Muscle of back (tissue), 11 donors: ENCODE results near the gene ATP6V1C2. TPM values are rescaled to one million over a fixed set of nuclear protein-coding genes. Genes with fewer than 3 reads are reported as not detected.
"Not testable (repeated sequence)": the region's sequence is repeated elsewhere in the genome, so short reads cannot be mapped to it uniquely, and the experiment has no call there.

Experiments
- DNase-seq, 3 donors: peaks; one replicate each; pipeline versions ENCODE4 v3.0.0 to v3.0.0-alpha.2; 2013
- polyA plus RNA-seq, 10 donors: library from polyadenylated mRNA; unstranded; fragments of 120-200 nt; gene quantifications; one replicate each; pipeline ENCODE4 v1.2.1, GENCODE V29; 2013; ENCODE audit not compliant: insufficient read length in 10 of 10

ATP6V1C2 gene
- polyA plus RNA-seq, 10 donors, result 1.1 to 5.7 (median 2.8) TPM

DNA sequence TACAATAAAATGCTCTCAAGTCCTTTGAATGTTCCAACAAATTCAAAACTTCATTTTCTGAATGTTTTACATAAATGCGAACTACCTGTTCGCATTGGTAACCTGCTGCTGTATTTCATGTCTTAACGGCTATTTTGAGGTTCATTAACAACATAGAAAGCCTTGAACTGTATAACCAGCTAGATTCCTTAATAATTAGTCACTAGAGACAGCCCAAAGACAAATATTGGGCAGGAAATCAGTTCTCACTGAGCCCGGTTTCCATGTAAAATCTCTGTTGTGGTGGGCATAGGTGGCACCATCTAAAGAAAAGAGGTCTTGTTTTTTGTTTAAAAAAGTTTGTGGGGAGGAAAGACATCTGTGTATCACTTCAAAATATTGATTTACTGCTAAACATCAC, 62.0 kb downstream of the ATP6V1C2 start:
- DNase-seq, result no peak

DNA sequence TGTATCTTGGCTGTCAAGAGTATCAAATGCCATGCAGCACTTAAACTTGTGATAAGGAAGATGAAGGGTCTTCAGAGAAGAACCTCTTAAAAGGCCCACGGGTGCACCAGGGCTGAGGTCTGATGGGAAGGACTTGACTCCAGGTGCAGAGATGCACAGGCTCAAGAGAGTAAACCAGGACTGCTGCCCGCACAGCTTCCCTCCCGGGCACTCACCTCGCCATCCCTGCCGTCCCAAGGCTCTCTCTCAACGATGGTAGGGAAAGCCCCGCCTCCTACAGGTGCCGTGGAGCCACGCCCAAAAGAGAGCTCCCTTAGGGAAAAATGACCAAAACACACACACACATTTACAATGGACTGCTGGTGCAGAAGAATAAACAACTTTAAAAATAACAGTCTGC, 63.3 kb downstream of the ATP6V1C2 start:
- DNase-seq, result no peak

- no peak for DNase-seq
These were observed 63.8 kb downstream of the ATP6V1C2 start for GRCh38 chr2:10785260-10785659.

- no peak for DNase-seq
These were observed 65.0 kb downstream of the ATP6V1C2 start for GRCh38 chr2:10786240-10786982.

GRCh38 chr2:10787176-10787968, 65.9 kb downstream of the ATP6V1C2 start:
- no peak for DNase-seq

- DNase-seq, result no peak
These were observed 67.4 kb downstream of the ATP6V1C2 start for GRCh38 chr2:10788855-10789254.

- no peak for DNase-seq
These were observed 69.0 kb downstream of the ATP6V1C2 start for GRCh38 chr2:10790228-10790973.

DNA sequence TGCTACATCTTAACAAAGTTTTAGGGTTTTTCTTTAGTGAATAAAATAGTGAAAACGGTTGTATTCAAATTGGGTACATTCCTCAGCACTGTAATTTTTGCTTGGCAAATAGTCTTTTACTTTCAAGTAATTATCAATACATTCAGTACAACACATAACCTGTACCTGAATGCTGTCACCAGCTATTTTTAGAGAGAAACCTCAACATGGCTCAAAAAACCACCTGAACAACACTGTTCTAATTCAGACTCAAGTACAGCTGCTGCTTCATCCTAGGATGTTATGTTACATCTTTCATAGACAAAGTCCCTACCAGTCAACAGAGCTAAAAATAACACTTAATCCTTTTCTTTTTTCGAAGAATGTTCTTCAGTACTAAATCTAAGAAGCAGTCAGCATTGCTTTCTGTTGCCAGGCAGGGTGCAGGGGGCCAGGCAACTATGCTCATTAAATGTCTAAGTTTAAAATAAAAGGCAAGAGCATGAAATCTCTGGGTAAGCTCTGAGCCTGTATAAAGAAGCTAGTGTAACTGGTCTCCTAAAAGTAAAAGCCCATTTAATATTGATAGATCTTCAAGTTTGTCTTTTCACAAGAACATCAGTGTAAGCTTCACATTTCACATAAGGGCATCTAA, 70.7 kb downstream of the ATP6V1C2 start:
- DNase-seq, result no peak

GRCh38 chr2:10792660-10793400, 71.4 kb downstream of the ATP6V1C2 start:
- DNase-seq, result no peak

GRCh38 chr2:10793816-10794215, 72.4 kb downstream of the ATP6V1C2 start:
- no peak for DNase-seq

GRCh38 chr2:10794876-10795275, 73.4 kb downstream of the ATP6V1C2 start:
- DNase-seq, result no peak

DNA sequence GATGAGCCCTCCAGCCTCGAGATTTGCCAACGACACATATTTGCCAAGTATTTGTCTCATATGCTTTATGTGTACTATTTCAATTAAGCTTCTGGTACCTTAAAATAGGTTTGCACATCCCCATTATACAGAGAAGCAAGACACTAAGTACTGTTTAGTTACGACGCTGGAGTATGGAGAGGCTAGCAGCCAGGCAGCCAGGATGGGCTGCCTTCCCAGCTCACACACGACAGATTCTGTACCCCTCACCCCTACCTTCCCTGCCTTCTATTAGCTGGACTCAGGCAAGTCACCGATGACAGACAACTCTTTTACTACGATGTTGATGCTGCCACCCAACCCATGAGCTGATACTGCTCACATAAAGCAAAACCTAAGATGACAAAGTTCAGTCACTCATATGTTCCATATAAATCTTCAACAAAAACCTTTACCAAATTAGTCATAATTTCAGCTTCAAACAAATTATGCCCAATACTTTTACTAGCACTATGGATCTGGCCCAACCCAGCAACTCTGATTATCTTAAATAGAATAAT, 74.1 kb downstream of the ATP6V1C2 start:
- no peak for DNase-seq

DNA sequence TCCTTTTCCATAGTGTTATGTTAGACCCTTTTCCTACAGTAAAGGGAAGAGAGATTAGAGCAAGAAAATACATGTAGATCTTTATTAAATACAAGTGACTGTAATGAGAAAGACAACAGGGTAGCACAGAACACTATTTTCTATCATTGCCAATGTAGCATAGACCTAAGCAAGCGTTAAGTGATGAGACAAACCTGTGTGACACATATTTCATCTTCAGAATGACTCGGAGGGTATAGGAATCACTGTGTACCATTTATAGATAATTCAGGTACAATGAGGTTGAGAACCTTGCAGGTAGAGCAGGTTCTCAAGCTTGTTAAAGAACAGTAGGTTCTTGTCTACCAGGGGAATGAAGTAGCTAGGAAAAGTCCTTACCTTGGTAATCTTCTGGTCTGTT, 75.3 kb downstream of the ATP6V1C2 start:
- no peak for DNase-seq

- no peak for DNase-seq
These were observed 77.4 kb downstream of the ATP6V1C2 start for GRCh38 chr2:10798783-10799182.

GRCh38 chr2:10800163-10800562, 78.7 kb downstream of the ATP6V1C2 start:
- DNase-seq, result no peak

DNA sequence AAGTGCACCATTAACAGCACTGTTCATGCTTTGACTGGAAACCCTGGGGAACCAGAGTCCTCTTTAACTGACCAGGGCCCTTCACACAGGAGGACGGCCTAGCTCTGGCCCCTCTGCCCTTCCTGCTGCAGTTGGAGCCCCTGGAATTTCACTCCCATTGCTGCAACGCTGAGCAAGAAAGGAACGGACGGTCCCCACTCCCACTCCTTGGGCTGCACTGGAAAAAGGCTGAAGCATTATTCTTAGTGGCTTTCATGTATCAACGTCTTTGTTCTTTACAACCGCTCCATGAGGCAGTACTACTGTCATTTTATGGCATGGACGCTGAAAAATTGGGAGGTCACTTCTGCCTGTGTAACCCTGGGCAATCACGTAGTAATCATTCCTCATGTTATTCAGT, 81.2 kb downstream of the ATP6V1C2 start:
- DNase-seq, result no peak

GRCh38 chr2:10805990-10806389, 84.6 kb downstream of the ATP6V1C2 start:
- DNase-seq, result not testable (repeated sequence)

GRCh38 chr2:10806543-10806942, 85.1 kb downstream of the ATP6V1C2 start:
- no peak for DNase-seq

DNA sequence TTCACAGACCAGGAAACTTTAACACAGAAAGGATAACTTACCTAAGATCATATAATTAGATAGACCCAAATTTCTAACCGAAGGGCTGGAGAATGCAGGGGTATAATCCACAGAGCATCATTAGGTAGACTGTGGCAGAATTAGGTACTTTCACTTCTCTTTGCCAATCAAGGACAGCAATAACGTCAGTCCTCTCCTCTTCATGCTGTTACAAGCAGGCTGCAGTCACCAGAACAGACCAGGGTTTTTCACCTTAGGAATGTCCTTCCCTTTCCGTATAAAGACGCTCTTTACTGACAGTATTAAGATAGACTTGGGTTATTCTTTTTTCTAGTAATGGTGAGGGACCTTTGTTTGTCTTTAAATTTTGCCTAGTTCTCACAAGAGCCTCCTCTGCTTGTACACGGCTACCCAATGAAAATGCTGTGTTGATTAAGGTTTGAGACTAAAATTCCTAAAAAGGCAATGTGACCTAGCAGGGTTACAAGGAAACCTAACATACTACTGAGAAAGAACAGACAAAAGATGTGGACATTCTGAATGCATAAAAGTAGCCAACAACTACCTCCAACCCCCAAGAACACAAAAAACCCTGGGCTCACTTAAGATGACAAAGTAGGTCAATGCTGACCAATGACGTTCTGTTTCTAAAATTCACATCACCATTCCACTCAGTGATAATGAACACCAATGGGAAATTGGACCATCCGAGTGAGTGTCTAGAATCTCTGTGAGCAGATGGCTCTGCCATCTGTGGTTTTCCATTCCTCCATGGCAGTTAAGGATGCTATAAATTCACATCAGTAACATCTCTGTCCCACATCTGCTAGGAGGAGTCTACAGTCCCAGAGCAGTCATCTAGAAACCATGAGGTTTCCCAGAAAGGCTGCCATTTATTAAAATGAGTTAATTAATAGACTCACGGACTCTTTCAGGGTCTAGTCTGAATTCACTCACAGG, 89.1 kb downstream of the ATP6V1C2 start:
- DNase-seq, result no peak

GRCh38 chr2:10811517-10811916, 90.1 kb downstream of the ATP6V1C2 start:
- no peak for DNase-seq
